WERI-Rb-1 (cell line): ENCODE results near the gene DDX27.
"Not testable (repeated sequence)": the region's sequence is repeated elsewhere in the genome, so short reads cannot be mapped to it uniquely, and the experiment has no call there.

ENCODE experiments used
- DNase-seq: peaks from one replicate; pipeline ENCODE4 v3.0.0-alpha.2; 2020
- H3K27ac ChIP-seq: fragments of 250-450 bp; sonication (Bioruptor Pico); 2 replicates; pipeline ENCODE4 v1.5.1; 2020; ENCODE audit warnings: mild to moderate bottlenecking, moderate library complexity
- H3K27me3 ChIP-seq: fragments of 250-450 bp; sonication (Bioruptor Pico); 2 replicates; pipeline ENCODE4 v1.5.1; 2021; ENCODE audit warnings: mild to moderate bottlenecking, low read depth, moderate library complexity; ENCODE audit not compliant: insufficient read depth, severe bottlenecking
- H3K36me3 ChIP-seq: fragments of 250-450 bp; sonication (Bioruptor Pico); 2 replicates; pipeline ENCODE4 v1.5.1; 2020; ENCODE audit warnings: mild to moderate bottlenecking, moderate library complexity
- H3K4me3 ChIP-seq: 2 replicates; pipeline ENCODE4 v1.5.1; 2011; ENCODE audit warnings: low read depth, mild to moderate bottlenecking, control low read depth, low read length
- H3K9me3 ChIP-seq: fragments of 250-450 bp; sonication (Bioruptor Pico); 2 replicates; pipeline ENCODE4 v1.5.1; 2021; ENCODE audit warnings: mild to moderate bottlenecking, moderate library complexity; ENCODE audit not compliant: severe bottlenecking
- TF ChIP-seq, protein P1 (sequence below): IDR thresholded peaks from 2 replicates; pipeline ENCODE4 v1.5.1; 2011; ENCODE audit warnings: low read depth, mild to moderate bottlenecking, control low read depth, inconsistent platforms, low read length

DDX27 gene

DNA sequence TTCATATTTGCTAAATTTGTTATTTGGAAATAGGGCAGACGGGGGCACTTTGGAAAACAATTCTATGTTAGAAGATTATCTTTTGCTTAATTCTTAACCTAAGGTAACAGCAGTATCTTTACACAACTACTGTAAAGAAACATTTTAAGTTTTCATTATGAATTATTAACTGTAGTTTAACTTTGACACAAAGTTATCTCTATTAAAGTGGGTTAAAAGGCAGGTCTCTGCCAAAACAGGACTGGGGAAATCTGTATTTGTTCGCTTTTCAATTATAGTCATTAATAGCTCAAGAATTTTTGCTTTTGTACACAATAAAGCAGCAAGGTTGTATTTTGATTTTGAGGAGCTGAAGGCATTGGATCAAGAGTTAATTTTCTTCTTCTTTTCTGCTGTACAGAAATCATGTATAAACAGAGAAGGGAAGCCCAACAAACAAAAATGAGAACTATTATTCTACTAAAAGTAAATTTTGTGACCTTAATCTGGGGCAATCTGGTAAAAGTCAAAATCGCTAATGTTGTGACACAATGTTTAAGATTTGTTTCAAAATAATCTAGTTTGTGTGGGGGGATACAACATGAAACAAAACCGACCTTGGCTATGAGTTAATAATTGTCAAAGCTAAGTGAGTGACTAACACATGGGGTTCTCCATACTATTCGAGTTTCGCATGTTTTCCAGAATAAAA, 34.0 kb upstream of the DDX27 start:
- no peak for DNase-seq
- TF ChIP-seq, protein P1, sequence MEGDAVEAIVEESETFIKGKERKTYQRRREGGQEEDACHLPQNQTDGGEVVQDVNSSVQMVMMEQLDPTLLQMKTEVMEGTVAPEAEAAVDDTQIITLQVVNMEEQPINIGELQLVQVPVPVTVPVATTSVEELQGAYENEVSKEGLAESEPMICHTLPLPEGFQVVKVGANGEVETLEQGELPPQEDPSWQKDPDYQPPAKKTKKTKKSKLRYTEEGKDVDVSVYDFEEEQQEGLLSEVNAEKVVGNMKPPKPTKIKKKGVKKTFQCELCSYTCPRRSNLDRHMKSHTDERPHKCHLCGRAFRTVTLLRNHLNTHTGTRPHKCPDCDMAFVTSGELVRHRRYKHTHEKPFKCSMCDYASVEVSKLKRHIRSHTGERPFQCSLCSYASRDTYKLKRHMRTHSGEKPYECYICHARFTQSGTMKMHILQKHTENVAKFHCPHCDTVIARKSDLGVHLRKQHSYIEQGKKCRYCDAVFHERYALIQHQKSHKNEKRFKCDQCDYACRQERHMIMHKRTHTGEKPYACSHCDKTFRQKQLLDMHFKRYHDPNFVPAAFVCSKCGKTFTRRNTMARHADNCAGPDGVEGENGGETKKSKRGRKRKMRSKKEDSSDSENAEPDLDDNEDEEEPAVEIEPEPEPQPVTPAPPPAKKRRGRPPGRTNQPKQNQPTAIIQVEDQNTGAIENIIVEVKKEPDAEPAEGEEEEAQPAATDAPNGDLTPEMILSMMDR, result no peak
- no peaks in the 10 kb centered on the region for H3K9me3 ChIP-seq
- no peaks in the 10 kb centered on the region for H3K27me3 ChIP-seq
- no peak overlapping the region for H3K4me3 ChIP-seq
- H3K27ac ChIP-seq, result no peak overlapping the region
- peaks cover 21% of the 10 kb centered on the region for H3K36me3 ChIP-seq

DNA sequence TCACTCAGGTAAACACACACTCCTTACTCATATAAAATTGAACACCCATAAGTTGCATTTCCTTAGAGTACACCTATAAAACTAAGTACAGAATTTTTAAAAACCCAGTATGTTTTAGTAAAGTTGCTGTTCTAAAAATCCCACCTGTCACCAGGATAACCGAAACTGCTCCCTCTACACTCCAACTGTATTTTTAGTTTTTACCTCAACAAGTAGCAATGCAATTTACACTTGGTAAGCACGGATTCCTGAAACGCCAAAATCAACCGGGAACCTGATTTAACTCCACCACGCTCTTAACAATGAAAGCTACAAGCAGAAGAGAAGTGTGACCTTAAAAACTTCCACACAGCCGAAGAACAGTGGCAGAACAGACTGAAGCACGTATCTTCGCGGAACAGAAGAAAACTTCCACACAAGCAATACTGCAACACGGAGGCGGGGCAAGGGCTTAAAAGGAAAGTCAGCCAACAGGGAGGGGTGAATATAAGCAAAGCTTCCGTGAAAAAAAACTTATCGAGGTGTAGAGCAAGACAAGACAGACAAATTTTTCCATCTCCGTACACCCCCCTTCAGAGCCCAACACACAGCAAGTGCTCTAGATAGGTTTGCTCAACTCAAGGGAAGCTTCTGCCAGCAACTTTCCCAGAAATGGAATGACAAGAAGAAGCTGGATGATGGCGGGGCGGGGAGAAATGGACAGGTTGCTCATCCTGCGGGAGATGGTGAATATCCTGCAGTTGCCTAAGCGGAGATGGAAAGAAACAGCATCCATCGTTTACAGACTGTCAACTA, 32.5 kb upstream of the DDX27 start:
- Histone ChIP-seq H3K9me3 (no peaks in the 10 kb centered on the region), H3K27ac (peak overlapping the region; percentile 94; the same call in 1 of the 2 replicates), H3K4me3 (peak overlapping the region; percentile 81), H3K36me3 (peaks cover 21% of the 10 kb centered on the region), H3K27me3 (no peaks in the 10 kb centered on the region)
- DNase-seq, result peak; percentile 29
- TF ChIP-seq, protein P1, result no peak

DNA sequence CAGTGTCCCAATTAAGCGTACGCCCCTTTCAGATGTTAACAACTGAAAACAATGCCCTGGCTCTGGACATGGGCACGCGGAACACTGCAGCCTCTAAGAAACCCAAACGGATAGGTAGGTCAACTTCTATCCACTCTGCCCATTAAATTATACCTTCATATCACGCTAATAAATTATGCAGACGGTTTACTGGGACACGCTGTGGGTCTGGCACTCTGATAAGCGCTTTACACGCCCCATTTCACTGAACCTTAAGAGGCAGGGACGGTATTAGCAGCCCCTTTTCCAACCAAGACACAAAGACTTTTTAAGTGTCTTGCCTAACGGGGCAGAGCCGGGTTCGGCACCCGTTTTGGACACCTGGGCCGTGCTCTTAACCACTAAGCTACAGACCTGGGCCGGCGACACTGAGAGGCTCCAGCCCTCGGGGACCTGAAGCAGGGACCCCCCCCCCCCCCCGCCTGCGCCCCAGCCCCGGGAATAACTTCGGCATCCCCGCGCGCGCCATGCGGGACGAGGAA, 31.8 kb upstream of the DDX27 start:
- H3K27ac ChIP-seq, result peak overlapping the region; percentile 94
- no peaks in the 10 kb centered on the region for H3K27me3 ChIP-seq
- TF ChIP-seq, protein P1, result no peak
- peak; percentile 13 for DNase-seq
- no peaks in the 10 kb centered on the region for H3K9me3 ChIP-seq
- peak overlapping the region; percentile 81 for H3K4me3 ChIP-seq
- peaks cover 21% of the 10 kb centered on the region for H3K36me3 ChIP-seq

DNA sequence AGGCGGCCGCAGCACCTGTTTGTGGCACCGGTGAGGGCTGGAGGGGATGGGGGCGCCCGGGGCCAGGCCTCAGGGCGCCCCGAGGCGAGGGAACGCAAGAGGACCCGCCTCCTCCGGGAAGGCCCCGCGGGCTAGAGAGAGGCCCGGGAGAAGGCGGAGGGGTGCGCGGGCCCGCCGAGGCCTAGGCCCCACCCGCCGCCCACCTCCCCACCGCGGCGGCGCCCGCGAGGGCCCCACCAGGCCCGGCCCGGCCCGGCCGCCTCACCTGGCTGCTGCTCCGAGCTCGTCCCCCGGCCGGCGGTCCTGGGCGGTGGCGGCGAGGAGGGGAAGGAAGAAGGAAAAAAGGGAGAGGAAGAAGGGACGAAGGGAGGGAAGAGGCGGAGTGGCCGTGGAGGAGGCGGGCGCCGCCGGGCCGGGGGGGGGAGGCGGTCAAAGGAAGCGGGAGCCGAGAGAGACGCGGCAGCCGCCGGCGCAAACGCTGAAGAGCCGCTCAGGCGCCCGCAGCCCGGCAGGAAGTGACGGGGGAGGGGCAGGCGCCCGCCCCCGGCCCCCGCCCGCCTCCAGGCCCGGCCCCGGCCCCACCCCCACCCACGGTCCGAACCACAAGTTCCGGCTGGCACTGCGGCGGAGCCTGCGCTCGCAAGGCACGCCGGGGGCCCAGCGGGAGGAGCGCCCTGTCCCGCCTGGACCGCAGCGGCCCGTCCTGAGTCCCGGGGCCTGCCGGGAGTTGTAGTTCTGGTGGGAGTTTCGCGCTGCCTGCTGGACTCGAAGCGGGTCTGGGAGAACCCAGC, 31.2 kb upstream of the DDX27 start, which contains the start of gene STAU1:
TSS of gene STAU1 (minus strand) at position 484 of the 791 bp plus-strand sequence. CDS start 22,133 bp downstream, outside the sequence.
- peak; percentile 95 for DNase-seq
- TF ChIP-seq, protein P1, result no peak
- no peaks in the 10 kb centered on the region for H3K27me3 ChIP-seq
- H3K4me3 ChIP-seq, result peak within 1 kb of the TSS; percentile 81
- no peaks in the 10 kb centered on the region for H3K9me3 ChIP-seq
- H3K36me3 ChIP-seq, result peaks cover 21% of the 10 kb centered on the region
- H3K27ac ChIP-seq, result peak within 1 kb of the TSS; percentile 94

DNA sequence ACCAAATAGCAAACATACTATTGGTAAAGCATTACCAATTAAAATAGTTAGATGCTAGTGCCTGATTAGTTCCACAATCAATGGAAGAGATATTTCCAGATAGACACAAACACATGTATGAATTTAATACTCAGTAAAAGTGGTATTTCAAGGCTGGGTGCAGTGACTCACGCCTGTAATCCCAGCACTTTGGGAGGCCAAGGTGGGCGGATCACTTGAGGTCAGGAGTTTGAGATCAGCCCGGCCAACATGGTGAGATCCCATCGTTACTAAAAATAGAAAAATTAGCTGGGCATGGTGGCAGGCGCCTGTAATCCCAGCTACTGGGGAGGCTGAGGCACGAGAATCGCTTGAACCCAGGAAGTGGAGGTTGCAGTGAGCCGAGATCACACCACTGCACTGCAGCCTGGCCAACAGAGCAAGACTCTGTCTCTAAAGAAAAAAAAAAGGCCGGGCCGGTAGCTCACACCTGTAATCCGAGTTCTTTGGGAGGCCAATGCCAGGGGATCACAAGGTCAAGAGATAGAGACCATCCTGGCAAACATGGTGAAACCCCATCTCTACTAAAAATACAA, 26.2 kb upstream of the DDX27 start:
- not testable (repeated sequence) for H3K36me3 ChIP-seq, DNase-seq, H3K4me3 ChIP-seq, H3K9me3 ChIP-seq, H3K27me3 ChIP-seq, H3K27ac ChIP-seq
